ENCODE measurements around the gene BMF. TPM values are rescaled to one million over a fixed set of nuclear protein-coding genes. Genes with fewer than 3 reads are reported as not detected.

Gene BMF
- total and polyA plus RNA-seq, 7 experiments from 2014 or later, result 1.5 to 31.1 (median 11.4) TPM

GRCh38 chr15:40084650-40085049 is 24.0 kb downstream of the BMF start:
- Mint-ChIP-seq H3K9me3 (peaks cover 0 to 5% (median 0%) of the 10 kb centered on the region in 11 donors), H3K36me3 (peaks cover 0 to 1% (median 0%) of the 10 kb centered on the region in 5 donors), H3K27me3 (peaks cover 0 to 27% (median 23%) of the 10 kb centered on the region in 5 donors), H3K4me3 (no peak overlapping the region), H3K27ac (no peak overlapping the region), H3K4me1 (peaks cover 18 to 41% (median 30%) of the 10 kb centered on the region in 7 donors)
- ChIA-PET POLR2A (interaction anchor here (1.4 kb wide), 1 partner anchor 9 kb away, joined by 6 read pairs; no protein-coding TSS in a partner anchor), CTCF (interaction anchor here (1.0 kb wide), 1 partner anchor 22 kb away, joined by 6 read pairs; no protein-coding TSS in a partner anchor)
- no peaks in the 10 kb centered on the region for H3K27me3 ChIP-seq (ENCODE audit: control insufficient read depth in 2 of 2, insufficient read depth in 2 of 2, low read length in 2 of 2)
- H3K4me3 ChIP-seq (ENCODE audit: low read length), result no peak overlapping the region
- ATAC-seq (no peak), DNase-seq (no peak)
- H3K9me3 ChIP-seq (ENCODE audit: control insufficient read depth in 2 of 3, low read length in 3 of 3), result no peaks in the 10 kb centered on the region
- H3K36me3 ChIP-seq (ENCODE audit: control insufficient read depth in 2 of 3, insufficient read depth in 3 of 3, low read length in 3 of 3), result no peaks in the 10 kb centered on the region
- H3K27ac ChIP-seq (ENCODE audit: low read depth, low read length), result no peak overlapping the region
- intact Hi-C loops (cut with micrococcal nuclease), result loop anchor here in 1 of 2 donors (2.0 kb wide), 1 partner anchor 14 kb away; no protein-coding TSS in a partner anchor
- H3K4me1 ChIP-seq (ENCODE audit: control insufficient read depth in 2 of 2, insufficient read depth in 2 of 2, low read length in 2 of 2), result peaks cover 0 to 18% of the 10 kb centered on the region in 2 donors

GRCh38 chr15:40082195-40082883 is 26.3 kb downstream of the BMF start:
- peak; percentile 53 for ATAC-seq
- Mint-ChIP-seq H3K9me3 (peaks cover 0 to 5% (median 0%) of the 10 kb centered on the region in 11 donors), H3K27me3 (peaks cover 0 to 30% (median 23%) of the 10 kb centered on the region in 5 donors), H3K4me3 (peak overlapping the region in 8 of 10 donors; percentile 71 to 89 (median 79)), H3K36me3 (no peaks in the 10 kb centered on the region), H3K27ac (peak overlapping the region in 3 of 9 donors; percentile 17 to 76 (median 57)), H3K4me1 (peaks cover 18 to 41% (median 30%) of the 10 kb centered on the region in 7 donors)
- Histone ChIP-seq H3K4me3 (ENCODE audit: low read length) (no peak overlapping the region), H3K4me1 (ENCODE audit: control insufficient read depth in 2 of 2, insufficient read depth in 2 of 2, low read length in 2 of 2) (peaks cover 0 to 18% of the 10 kb centered on the region in 2 donors), H3K27me3 (ENCODE audit: control insufficient read depth in 2 of 2, insufficient read depth in 2 of 2, low read length in 2 of 2) (no peaks in the 10 kb centered on the region), H3K9me3 (ENCODE audit: control insufficient read depth in 2 of 3, low read length in 3 of 3) (no peaks in the 10 kb centered on the region), H3K36me3 (ENCODE audit: control insufficient read depth in 2 of 3, insufficient read depth in 3 of 3, low read length in 3 of 3) (no peaks in the 10 kb centered on the region), H3K27ac (ENCODE audit: low read depth, low read length) (no peak overlapping the region)
- intact Hi-C loops (cut with micrococcal nuclease), result no loop called here
- POLR2A ChIA-PET, result interaction anchor here (1.9 kb wide), 1 partner anchor 34 kb away, joined by 4 read pairs; no protein-coding TSS in a partner anchor
- DNase-seq, result no peak
- CTCF ChIA-PET, result interaction anchor here (0.7 to 1.4 kb wide), 2 partner anchors 35 to 37 kb away, joined by 3 read pairs; no protein-coding TSS in a partner anchor

- Histone ChIP-seq H3K27ac (ENCODE audit: low read depth, low read length) (no peak overlapping the region), H3K4me1 (ENCODE audit: control insufficient read depth in 2 of 2, insufficient read depth in 2 of 2, low read length in 2 of 2) (peaks cover 0 to 18% of the 10 kb centered on the region in 2 donors), H3K4me3 (ENCODE audit: low read length) (no peak overlapping the region), H3K9me3 (ENCODE audit: control insufficient read depth in 2 of 3, low read length in 3 of 3) (no peaks in the 10 kb centered on the region), H3K36me3 (ENCODE audit: control insufficient read depth in 2 of 3, insufficient read depth in 3 of 3, low read length in 3 of 3) (no peaks in the 10 kb centered on the region), H3K27me3 (ENCODE audit: control insufficient read depth in 2 of 2, insufficient read depth in 2 of 2, low read length in 2 of 2) (no peaks in the 10 kb centered on the region)
- Mint-ChIP-seq H3K9me3 (peaks cover 0 to 5% (median 0%) of the 10 kb centered on the region in 11 donors), H3K4me3 (peak overlapping the region; percentile 67 to 89 (median 79)), H3K27ac (peak overlapping the region in 6 of 9 donors; percentile 8 to 86 (median 42)), H3K4me1 (peaks cover 18 to 41% (median 30%) of the 10 kb centered on the region in 7 donors), H3K27me3 (peaks cover 0 to 30% (median 23%) of the 10 kb centered on the region in 5 donors), H3K36me3 (no peaks in the 10 kb centered on the region)
- intact Hi-C loops (cut with micrococcal nuclease), result loop anchor here in 1 of 2 donors (1.0 kb wide), 1 partner anchor 17 kb away; no protein-coding TSS in a partner anchor
- DNase-seq, result no peak
- ChIA-PET CTCF (interaction anchor here (0.7 to 1.4 kb wide), 2 partner anchors 34 to 36 kb away, joined by 3 read pairs; no protein-coding TSS in a partner anchor), POLR2A (interaction anchor here (1.9 kb wide), 1 partner anchor 34 kb away, joined by 4 read pairs; no protein-coding TSS in a partner anchor)
- peak; percentile 57 for ATAC-seq
Observed at GRCh38 chr15:40081691-40082194, 26.9 kb downstream of the BMF start.

GRCh38 chr15:40080847-40081246 is 27.8 kb downstream of the BMF start:
- peaks cover 0 to 5% (median 0%) of the 10 kb centered on the region in 11 donors for H3K9me3 Mint-ChIP-seq
- H3K27ac ChIP-seq (ENCODE audit: low read depth, low read length), result no peak overlapping the region
- ATAC-seq (no peak), DNase-seq (no peak)
- peak overlapping the region in 9 of 10 donors; percentile 15 to 82 (median 52) for H3K4me3 Mint-ChIP-seq
- intact Hi-C loops (cut with micrococcal nuclease), result loop anchor here in 1 of 2 donors (1.0 kb wide), 1 partner anchor 17 kb away; no protein-coding TSS in a partner anchor
- H3K27me3 Mint-ChIP-seq, result peaks cover 0 to 30% (median 20%) of the 10 kb centered on the region in 5 donors
- CTCF ChIA-PET, result no interaction called here
- no peaks in the 10 kb centered on the region for H3K9me3 ChIP-seq (ENCODE audit: control insufficient read depth in 2 of 3, low read length in 3 of 3)
- peaks cover 21 to 41% (median 30%) of the 10 kb centered on the region in 7 donors for H3K4me1 Mint-ChIP-seq
- H3K36me3 ChIP-seq (ENCODE audit: control insufficient read depth in 2 of 3, insufficient read depth in 3 of 3, low read length in 3 of 3), result no peaks in the 10 kb centered on the region
- H3K4me3 ChIP-seq (ENCODE audit: low read length), result no peak overlapping the region
- H3K4me1 ChIP-seq (ENCODE audit: control insufficient read depth in 2 of 2, insufficient read depth in 2 of 2, low read length in 2 of 2), result peaks cover 0 to 18% of the 10 kb centered on the region in 2 donors
- H3K36me3 Mint-ChIP-seq, result no peaks in the 10 kb centered on the region
- H3K27ac Mint-ChIP-seq, result peak overlapping the region in 4 of 9 donors; percentile 2 to 72 (median 9)
- no peaks in the 10 kb centered on the region for H3K27me3 ChIP-seq (ENCODE audit: control insufficient read depth in 2 of 2, insufficient read depth in 2 of 2, low read length in 2 of 2)
- POLR2A ChIA-PET, result no interaction called here

- Mint-ChIP-seq H3K36me3 (no peaks in the 10 kb centered on the region), H3K27me3 (peaks cover 0 to 30% (median 18%) of the 10 kb centered on the region in 5 donors), H3K4me1 (peaks cover 25 to 41% (median 30%) of the 10 kb centered on the region in 7 donors), H3K9me3 (peaks cover 0 to 5% (median 0%) of the 10 kb centered on the region in 11 donors), H3K27ac (no peak overlapping the region), H3K4me3 (no peak overlapping the region)
- no peak overlapping the region for H3K27ac ChIP-seq (ENCODE audit: low read depth, low read length)
- H3K36me3 ChIP-seq (ENCODE audit: control insufficient read depth in 2 of 3, insufficient read depth in 3 of 3, low read length in 3 of 3), result no peaks in the 10 kb centered on the region
- H3K9me3 ChIP-seq (ENCODE audit: control insufficient read depth in 2 of 3, low read length in 3 of 3), result no peaks in the 10 kb centered on the region
- peaks cover 0 to 18% of the 10 kb centered on the region in 2 donors for H3K4me1 ChIP-seq (ENCODE audit: control insufficient read depth in 2 of 2, insufficient read depth in 2 of 2, low read length in 2 of 2)
- ATAC-seq (no peak), DNase-seq (no peak)
- POLR2A ChIA-PET, result no interaction called here
- CTCF ChIA-PET, result interaction anchor here (1.1 kb wide), 1 partner anchor 194 kb away, joined by 3 read pairs; no protein-coding TSS in a partner anchor
- no peak overlapping the region for H3K4me3 ChIP-seq (ENCODE audit: low read length)
- intact Hi-C loops (cut with micrococcal nuclease), result no loop called here
- H3K27me3 ChIP-seq (ENCODE audit: control insufficient read depth in 2 of 2, insufficient read depth in 2 of 2, low read length in 2 of 2), result no peaks in the 10 kb centered on the region
Observed at GRCh38 chr15:40080104-40080503, 28.6 kb downstream of the BMF start.

GRCh38 chr15:40079456-40079855 is 29.2 kb downstream of the BMF start:
- no peaks in the 10 kb centered on the region for H3K36me3 Mint-ChIP-seq
- intact Hi-C loops (cut with micrococcal nuclease), result no loop called here
- no peak for ATAC-seq
- DNase-seq, result no peak
- H3K4me3 Mint-ChIP-seq, result no peak overlapping the region
- no peaks in the 10 kb centered on the region for H3K27me3 ChIP-seq (ENCODE audit: control insufficient read depth in 2 of 2, insufficient read depth in 2 of 2, low read length in 2 of 2)
- H3K36me3 ChIP-seq (ENCODE audit: control insufficient read depth in 2 of 3, insufficient read depth in 3 of 3, low read length in 3 of 3), result no peaks in the 10 kb centered on the region
- no peak overlapping the region for H3K27ac ChIP-seq (ENCODE audit: low read depth, low read length)
- ChIA-PET POLR2A (interaction anchor here (0.5 kb wide), 1 partner anchor 52 kb away, joined by 3 read pairs; no protein-coding TSS in a partner anchor), CTCF (interaction anchor here (1.1 kb wide), 1 partner anchor 195 kb away, joined by 3 read pairs; no protein-coding TSS in a partner anchor)
- peaks cover 0 to 5% (median 0%) of the 10 kb centered on the region in 11 donors for H3K9me3 Mint-ChIP-seq
- H3K27me3 Mint-ChIP-seq, result peaks cover 0 to 26% (median 18%) of the 10 kb centered on the region in 5 donors
- no peak overlapping the region for H3K27ac Mint-ChIP-seq
- no peaks in the 10 kb centered on the region for H3K9me3 ChIP-seq (ENCODE audit: control insufficient read depth in 2 of 3, low read length in 3 of 3)
- peaks cover 0 to 18% of the 10 kb centered on the region in 2 donors for H3K4me1 ChIP-seq (ENCODE audit: control insufficient read depth in 2 of 2, insufficient read depth in 2 of 2, low read length in 2 of 2)
- H3K4me3 ChIP-seq (ENCODE audit: low read length), result no peak overlapping the region
- peaks cover 25 to 41% (median 30%) of the 10 kb centered on the region in 7 donors for H3K4me1 Mint-ChIP-seq

Measured in naive thymus-derived CD4-positive, alpha-beta T cell (primary cell).